Right lobe of liver (tissue), 6 donors: Measurements from ENCODE around the gene BANP. TPM values are rescaled to one million over a fixed set of nuclear protein-coding genes. Genes with fewer than 3 reads are reported as not detected.
A peak's percentile ranks its signal among the peaks of the same experiment; 100 is the strongest.

ENCODE experiments used
- ATAC-seq, 4 donors: fragments of 200-7000 bp; cut with Tn5 transposase; one replicate each; pipeline ENCODE4 v1.9.1; 2020; ENCODE audit warnings: mild to moderate bottlenecking in 4 of 4, moderate library complexity in 4 of 4
- DNase-seq, 3 donors: peaks; one replicate each; pipeline ENCODE4 v3.0.0-alpha.2; 2020
- H3K27ac ChIP-seq, 3 donors: fragments of 200-600 bp; one replicate each; pipeline ENCODE4 v1.8.0; 2022
- H3K27me3 ChIP-seq, 2 donors: fragments of 200-600 bp; one replicate each; pipeline ENCODE4 v1.8.0; 2022
- H3K36me3 ChIP-seq, 4 donors: fragments of 200-600 bp; sonication (generic) in 1 of 4; one replicate each; pipeline versions ENCODE4 v1.5.1 to v1.8.0; 2017 to 2022; ENCODE audit warnings: control low read depth in 1 of 4
- H3K4me1 ChIP-seq, 4 donors: fragments of 200-600 bp; sonication (generic) in 1 of 4; one replicate each; pipeline versions ENCODE4 v1.5.1 to v1.8.0; 2017 to 2022; ENCODE audit warnings: control low read depth in 1 of 4
- H3K4me3 ChIP-seq, 3 donors: fragments of 200-600 bp; one replicate each; pipeline ENCODE4 v1.8.0; 2022
- H3K9me3 ChIP-seq, 4 donors: fragments of 200-600 bp; sonication (generic) in 1 of 4; one replicate each; pipeline versions ENCODE4 v1.5.1 to v1.8.0; 2017 to 2022; ENCODE audit warnings: control low read depth in 1 of 4
- POLR2A ChIP-seq: fragments of 450-650 bp; IDR thresholded peaks from one replicate; pipeline ENCODE4 v1.6.1; 2017; ENCODE audit warnings: antibody characterized with exemption, mild to moderate bottlenecking
- WGBS: methylation state at CpG from one replicate; pipeline ENCODE4 v1.1.6; 2018; ENCODE audit warnings: low coverage, low lambda C conversion rate; ENCODE audit not compliant: insufficient coverage; ENCODE audit errors: missing lambda C conversion rate; 5-methylcytosine and 5-hydroxymethylcytosine counted together
- intact Hi-C, 2 donors: fragments of 100-400 bp; cut with DNase I; formaldehyde crosslinking; loops; one replicate each; pipeline versions ENCODE4 v1.11.2 to v1.14.1; 2022
- total RNA-seq, 6 experiments: library from RNA; depleted of rRNA in 2 of 6; stranded (reverse); fragments of >200 nt in 2 of 6; fragmentation: NEBNext Ultra II Directional in 3 of 6; extraction: Animal tissue kit (Norgen Biotek cat#: 25700) in 3 of 6; gene quantifications; one replicate each; pipeline versions ENCODE4 v1.1.0 to v1.2.4, GENCODE V29; 2016 to 2023
- TF ChIP-seq, protein P1 (sequence below), 4 donors: fragments of 200-600 bp in 3 of 4; fragments of 450-650 bp in 1 of 4; IDR thresholded peaks; one replicate each; pipeline versions ENCODE4 v1.5.1 to v1.8.0; 2016 to 2022; ENCODE audit warnings: antibody characterized with exemption in 4 of 4, mild to moderate bottlenecking in 2 of 4
- donor health status: DM: no; HTN: yes; CAD: no.
- donor health status: DM: no; HTN: no; CAD: no.
- donor health status: DM: no; HTN: no; CAD: no.
- donor health status: DM: no; HTN: yes; CAD: no.
- donor health status: DM: no; HTN: yes; CAD: no.

BANP gene
- total RNA-seq, 6 experiments from 2014 or later, result 11.2 to 20.7 (median 18.8) TPM

DNA sequence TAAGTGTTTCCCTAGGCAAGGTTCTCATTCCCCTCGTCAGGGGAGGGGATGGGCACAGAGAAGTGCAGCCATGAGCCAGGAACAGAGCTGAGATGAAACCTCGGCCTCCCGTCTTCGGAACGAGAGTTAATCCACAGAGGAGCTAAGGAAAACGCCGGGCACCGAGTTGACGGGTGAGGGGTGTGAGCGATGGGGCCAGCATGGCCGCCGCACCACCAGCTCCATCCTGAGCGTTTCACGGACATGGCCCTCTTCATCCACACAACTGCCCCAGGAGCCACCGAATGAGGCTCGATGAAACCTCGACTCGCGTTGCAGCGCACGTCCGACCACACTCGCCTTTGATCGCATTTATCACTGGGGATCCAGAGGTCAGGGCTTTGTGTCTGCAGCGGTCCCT is 36.4 kb upstream of the BANP start:
- Histone ChIP-seq H3K4me1 (no peaks in the 10 kb centered on the region), H3K9me3 (no peaks in the 10 kb centered on the region), H3K27me3 (no peaks in the 10 kb centered on the region), H3K27ac (no peak overlapping the region), H3K4me3 (no peak overlapping the region), H3K36me3 (peaks cover 0 to 2% (median 0%) of the 10 kb centered on the region in 4 donors)
- DNase-seq (no peak), ATAC-seq (no peak)
- WGBS, result 100% methylated on average over 1 of the region's 25 CpGs
- intact Hi-C loops, result no loop called here
- TF ChIP-seq, protein P1, sequence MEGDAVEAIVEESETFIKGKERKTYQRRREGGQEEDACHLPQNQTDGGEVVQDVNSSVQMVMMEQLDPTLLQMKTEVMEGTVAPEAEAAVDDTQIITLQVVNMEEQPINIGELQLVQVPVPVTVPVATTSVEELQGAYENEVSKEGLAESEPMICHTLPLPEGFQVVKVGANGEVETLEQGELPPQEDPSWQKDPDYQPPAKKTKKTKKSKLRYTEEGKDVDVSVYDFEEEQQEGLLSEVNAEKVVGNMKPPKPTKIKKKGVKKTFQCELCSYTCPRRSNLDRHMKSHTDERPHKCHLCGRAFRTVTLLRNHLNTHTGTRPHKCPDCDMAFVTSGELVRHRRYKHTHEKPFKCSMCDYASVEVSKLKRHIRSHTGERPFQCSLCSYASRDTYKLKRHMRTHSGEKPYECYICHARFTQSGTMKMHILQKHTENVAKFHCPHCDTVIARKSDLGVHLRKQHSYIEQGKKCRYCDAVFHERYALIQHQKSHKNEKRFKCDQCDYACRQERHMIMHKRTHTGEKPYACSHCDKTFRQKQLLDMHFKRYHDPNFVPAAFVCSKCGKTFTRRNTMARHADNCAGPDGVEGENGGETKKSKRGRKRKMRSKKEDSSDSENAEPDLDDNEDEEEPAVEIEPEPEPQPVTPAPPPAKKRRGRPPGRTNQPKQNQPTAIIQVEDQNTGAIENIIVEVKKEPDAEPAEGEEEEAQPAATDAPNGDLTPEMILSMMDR (IDR thresholded peaks at IDR 0.05), result no peak
- no peak for TF ChIP-seq POLR2A

GRCh38 chr16:87917503-87917902 is 33.7 kb upstream of the BANP start:
- no peak overlapping the region for H3K4me3 ChIP-seq

DNA sequence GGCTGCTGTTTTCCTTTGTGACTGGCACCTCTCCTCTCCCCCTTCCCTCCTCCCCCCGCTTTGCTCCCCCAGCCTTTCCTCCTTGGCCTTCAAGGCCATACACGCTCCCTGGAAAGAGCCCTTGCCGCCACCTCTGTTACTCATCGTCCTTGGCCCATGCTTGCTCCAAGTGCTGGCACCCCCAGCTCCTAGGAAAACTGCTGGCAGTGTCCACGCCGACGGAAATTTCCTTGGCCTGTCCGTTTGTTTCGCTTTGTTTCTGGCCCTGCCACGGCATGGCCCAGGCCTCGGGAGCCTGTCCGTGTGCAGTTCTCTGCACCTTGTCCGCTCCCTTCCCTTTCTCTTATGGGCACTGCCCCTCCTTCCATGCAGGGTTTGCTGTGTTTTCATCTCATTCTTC is 32.9 kb upstream of the BANP start:
- Histone ChIP-seq H3K27me3 (no peaks in the 10 kb centered on the region), H3K4me1 (peaks cover 0 to 13% (median 10%) of the 10 kb centered on the region in 4 donors), H3K9me3 (no peaks in the 10 kb centered on the region), H3K36me3 (no peaks in the 10 kb centered on the region), H3K4me3 (no peak overlapping the region), H3K27ac (no peak overlapping the region)
- ATAC-seq (no peak), DNase-seq (no peak)
- TF ChIP-seq, protein P1 (IDR thresholded peaks at IDR 0.05), result no peak
- no peak for TF ChIP-seq POLR2A
- WGBS, result 76% methylated on average over 3 of the region's 13 CpGs
- intact Hi-C loops, result no loop called here

More at GRCh38 chr16:87917503-87917902, 33.7 kb upstream of the BANP start:
- Histone ChIP-seq H3K27me3 (no peaks in the 10 kb centered on the region), H3K4me1 (peaks cover 0 to 5% (median 3%) of the 10 kb centered on the region in 4 donors), H3K36me3 (no peaks in the 10 kb centered on the region), H3K9me3 (no peaks in the 10 kb centered on the region), H3K27ac (no peak overlapping the region)
- TF ChIP-seq, protein P1 (IDR thresholded peaks at IDR 0.05), result no peak
- no peak for TF ChIP-seq POLR2A
- WGBS, result 82% methylated on average over 8 of the region's 9 CpGs
- intact Hi-C loops, result no loop called here
- no peak for DNase-seq
- no peak for ATAC-seq

DNA sequence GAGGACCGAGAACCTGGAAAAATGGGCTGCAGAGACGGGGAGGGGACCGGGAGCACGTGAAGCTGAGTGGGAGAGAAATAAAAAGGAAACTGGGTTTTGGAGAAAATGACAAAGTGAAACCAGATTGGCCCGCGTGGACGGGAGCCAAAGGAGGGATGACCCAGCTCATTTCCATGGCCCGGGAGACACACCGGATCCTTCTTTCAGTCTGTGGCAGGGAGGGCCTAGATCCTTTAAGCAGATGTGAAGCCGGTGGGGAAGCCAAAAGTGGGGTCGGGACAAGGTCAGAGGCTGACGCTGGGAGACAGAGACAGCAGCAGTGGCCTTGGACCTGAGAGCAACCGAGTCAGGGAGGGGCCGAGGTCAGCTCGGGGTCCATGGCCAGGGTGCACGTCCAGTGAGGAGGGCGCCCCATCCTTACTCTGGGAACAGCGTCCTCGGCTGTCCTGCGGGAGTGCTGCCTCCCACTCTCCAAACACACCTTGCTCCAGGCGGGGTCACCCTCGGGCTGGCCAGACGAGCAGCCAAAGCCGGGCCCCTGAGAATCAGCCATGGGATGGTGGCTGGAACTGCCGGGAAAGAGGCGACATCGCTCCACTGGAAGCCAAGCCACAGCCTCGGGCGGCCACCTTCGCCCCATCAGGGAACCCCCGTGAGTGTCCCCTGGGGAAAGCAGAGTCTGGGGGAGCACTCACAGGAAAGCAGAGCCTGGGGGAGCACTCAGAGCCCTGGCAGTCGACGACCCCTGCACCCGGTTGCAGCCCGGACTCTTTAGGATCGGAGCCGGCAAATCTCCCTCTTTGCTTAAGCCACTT is 32.2 kb upstream of the BANP start:
- ATAC-seq, result peak in 2 of 4 donors; percentile 27 to 36
- intact Hi-C loops, result no loop called here
- peaks cover 0 to 4% (median 1%) of the 10 kb centered on the region in 4 donors for H3K36me3 ChIP-seq
- peak in 1 of 3 donors; percentile 45 for DNase-seq
- H3K9me3 ChIP-seq, result no peaks in the 10 kb centered on the region
- peaks cover 0 to 19% (median 12%) of the 10 kb centered on the region in 4 donors for H3K4me1 ChIP-seq
- TF ChIP-seq POLR2A, result no peak
- TF ChIP-seq, protein P1 (IDR thresholded peaks at IDR 0.05), result no peak
- H3K4me3 ChIP-seq, result no peak overlapping the region
- H3K27ac ChIP-seq, result no peak overlapping the region
- 40% methylated on average over 12 of the region's 37 CpGs for WGBS
- no peaks in the 10 kb centered on the region for H3K27me3 ChIP-seq
